ENCODE results near the gene CRTC3.

DNA sequence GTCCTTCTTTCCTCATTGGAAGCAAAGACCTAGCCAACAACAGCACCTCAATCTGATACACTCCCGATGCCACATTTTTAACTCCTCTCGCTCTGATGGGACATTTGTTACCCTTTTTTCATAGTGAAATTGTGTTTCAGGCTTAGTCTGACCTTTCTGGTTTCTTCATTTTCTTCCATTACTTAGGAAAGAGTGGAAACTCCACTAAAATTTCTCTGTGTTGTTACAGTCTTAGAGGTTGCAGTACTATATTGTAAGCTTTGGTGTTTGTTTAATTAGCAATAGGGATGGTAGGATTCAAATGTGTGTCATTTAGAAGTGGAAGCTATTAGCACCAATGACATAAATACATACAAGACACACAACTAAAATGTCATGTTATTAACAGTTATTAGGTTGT is 29.6 kb upstream of the CRTC3 start:
- TF ChIP-seq ZNF121 (CRISPR knock-in tag; IDR thresholded peaks at IDR 0.05) (no peak), MAFK (conservative IDR thresholded peaks at IDR 0.05 in 1 of 2, IDR thresholded peaks at IDR 0.05 in 1 of 2; ENCODE audit: low read length in 2 of 2) (no peak)
